Adrenal gland (tissue), 12 donors: ENCODE data around the gene CXCL12. TPM values are rescaled to one million over a fixed set of nuclear protein-coding genes. Genes with fewer than 3 reads are reported as not detected.

ENCODE experiments used
- DNase-seq, 7 donors: peaks; one replicate each; pipeline ENCODE4 v3.0.0-alpha.2; 2019 to 2020
- H3K27ac ChIP-seq, 5 donors: fragments of 200-600 bp; sonication (generic) in 4 of 5; 1 replicate in 3 of 5; 2 replicates in 2 of 5; pipeline versions ENCODE4 v1.5.1 to v1.8.0; 2016 to 2020; ENCODE audit warnings: mild to moderate bottlenecking in 1 of 5
- H3K27me3 ChIP-seq: fragments of 200-600 bp; 2 replicates; pipeline ENCODE4 v1.8.0; 2021
- H3K36me3 ChIP-seq, 2 donors: fragments of 200-600 bp; replicated peaks in 1 of 2; 1 replicate in 1 of 2; 2 replicates in 1 of 2; pipeline versions ENCODE4 v1.5.1 to v1.8.0; 2018 to 2022
- H3K4me1 ChIP-seq, 2 donors: fragments of 200-600 bp; replicated peaks in 1 of 2; 1 replicate in 1 of 2; 2 replicates in 1 of 2; pipeline versions ENCODE4 v1.5.1 to v1.8.0; 2018 to 2021
- H3K4me3 ChIP-seq, 4 donors: fragments of 200-600 bp; sonication (generic) in 3 of 4; one replicate each; pipeline ENCODE4 v1.5.1; 2016 to 2018
- H3K9me3 ChIP-seq, 3 donors: fragments of 200-600 bp; sonication (generic) in 1 of 3; replicated peaks in 1 of 3; 1 replicate in 2 of 3; 2 replicates in 1 of 3; pipeline versions ENCODE4 v1.5.1 to v1.8.0; 2016 to 2021
- CTCF ChIP-seq, 6 experiments: fragments of 450-650 bp in 4 of 6; fragments of 200-600 bp in 2 of 6; sonication (generic) in 1 of 6; IDR thresholded peaks; 1 replicate in 5 of 6; 2 replicates in 1 of 6; pipeline versions ENCODE4 v1.5.1 to v1.8.0; 2016 to 2021; ENCODE audit warnings: antibody characterized with exemption in 6 of 6, mild to moderate bottlenecking in 2 of 6, moderate library complexity in 1 of 6
- POLR2A ChIP-seq, 2 donors: fragments of 450-650 bp; IDR thresholded peaks; one replicate each; pipeline ENCODE4 v1.6.1; 2017; ENCODE audit warnings: antibody characterized with exemption in 2 of 2, mild to moderate bottlenecking in 2 of 2, moderate library complexity in 1 of 2
- WGBS, 4 donors: extraction: QIAGEN DNeasy Blood & Tissue Kit in 2 of 4; methylation state at CpG; one replicate each; pipeline versions ENCODE4 v1.1.5 to v1.1.7; 2013 to 2017; 5-methylcytosine and 5-hydroxymethylcytosine counted together
- intact Hi-C, 2 donors: fragments of 100-400 bp; cut with DNase I; formaldehyde crosslinking; loops; one replicate each; pipeline versions ENCODE4 v1.14.1 to v1.15.0; 2022 to 2023
- polyA plus RNA-seq, 3 donors: library from polyadenylated mRNA; stranded (reverse); fragments of 200-250 nt in 2 of 3; fragments of 350-450 nt in 1 of 3; fragmentation: Illumina TruSeq in 1 of 3; extraction: RNeasy Lipid Tissue Mini Kit (QIAGEN cat#74804) in 1 of 3; gene quantifications; one replicate each; pipeline ENCODE4 v1.2.3, GENCODE V29; 2013 to 2014
- total RNA-seq, 9 donors: library from RNA; depleted of rRNA in 4 of 9; stranded (reverse); fragments of >200 nt in 4 of 9; fragments of 120-200 nt in 1 of 9; fragmentation: NEBNext Ultra II Directional in 1 of 9; extraction: Animal tissue kit (Norgen Biotek cat#: 25700) in 1 of 9; gene quantifications; one replicate each; pipeline versions ENCODE4 v1.1.0 to v1.2.4, GENCODE V29; 2013 to 2023
- donor health status: healthy with polysubstance abuse.
- donor health status: Bipolar disorder and iron deficiency.
- donor health status: DM: yes; HTN: yes; CAD: no.
- donor health status: DM: no; HTN: no; CAD: no.
- donor health status: DM: no; HTN: no; CAD: no.
- donor health status: DM: yes; HTN: yes; CAD: no.

CXCL12 gene
- total and polyA plus RNA-seq, 12 donors = 17.5 to 193 (median 66.1) TPM

- no peaks in the 10 kb centered on the region for H3K4me1 ChIP-seq
- no peaks in the 10 kb centered on the region for H3K36me3 ChIP-seq
- H3K27ac ChIP-seq = no peak overlapping the region
- H3K4me3 ChIP-seq = no peak overlapping the region
- intact Hi-C loops = no loop called here
- H3K9me3 ChIP-seq = no peaks in the 10 kb centered on the region
- no peak for TF ChIP-seq CTCF (IDR thresholded peaks at IDR 0.05)
- no peak for TF ChIP-seq POLR2A (IDR thresholded peaks at IDR 0.05)
- no peaks in the 10 kb centered on the region for H3K27me3 ChIP-seq
- DNase-seq = no peak
- WGBS, 4 donors = 47 to 73% (median 58%) methylated on average over 8 to 10 of the region's 10 CpGs
These were observed 14.1 kb downstream of the CXCL12 start for GRCh38 chr10:44370731-44371248.

DNA sequence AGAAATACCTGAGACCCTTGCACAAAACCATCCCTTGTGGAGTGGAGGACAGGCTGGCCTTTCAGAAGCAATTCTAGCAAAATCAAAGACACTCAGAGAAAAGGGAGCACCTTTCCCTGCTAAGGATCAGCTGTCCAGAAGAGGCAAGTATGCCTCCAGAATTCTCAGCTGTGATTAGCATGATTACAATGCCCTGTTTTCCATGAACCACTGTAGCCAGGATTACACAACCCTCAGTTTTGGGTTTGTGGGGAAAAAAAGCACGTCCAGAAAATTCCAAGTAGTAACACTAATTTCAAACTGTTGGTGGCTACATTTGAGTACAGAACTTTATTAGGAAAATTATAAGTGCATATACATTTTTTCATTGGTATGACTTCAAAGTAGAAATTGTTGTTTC is 15.0 kb downstream of the CXCL12 start:
- Histone ChIP-seq H3K27me3 (no peaks in the 10 kb centered on the region), H3K36me3 (no peaks in the 10 kb centered on the region), H3K4me1 (no peaks in the 10 kb centered on the region), H3K9me3 (no peaks in the 10 kb centered on the region), H3K4me3 (no peak overlapping the region), H3K27ac (no peak overlapping the region)
- DNase-seq = no peak
- TF ChIP-seq CTCF (IDR thresholded peaks at IDR 0.05) (no peak), POLR2A (IDR thresholded peaks at IDR 0.05) (no peak)
- WGBS, 4 donors = 53 to 81% (median 67%) methylated on average over 1 of the region's 1 CpG
- intact Hi-C loops = no loop called here

DNA sequence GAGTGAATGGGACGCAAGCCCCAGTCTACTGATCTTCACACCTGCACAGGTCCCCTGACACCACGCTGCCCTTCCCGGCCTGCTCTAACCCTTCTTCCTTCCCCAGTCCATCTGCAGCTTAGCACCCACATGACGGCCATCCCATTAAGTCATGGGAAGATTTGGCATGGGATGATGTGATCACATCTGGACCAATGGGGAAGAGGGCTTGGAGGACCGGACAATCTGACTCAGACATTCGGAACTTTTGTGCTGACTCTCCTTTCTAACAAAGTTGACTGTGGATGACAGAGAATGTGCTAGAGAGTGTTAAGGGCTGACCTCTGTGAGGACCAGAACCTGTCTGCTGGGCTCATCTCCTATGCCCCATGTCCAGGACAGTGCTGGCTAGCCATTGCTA is 15.6 kb downstream of the CXCL12 start:
- intact Hi-C loops = no loop called here
- no peak for DNase-seq
- H3K4me3 ChIP-seq = no peak overlapping the region
- no peak overlapping the region for H3K27ac ChIP-seq
- 83 to 95% (median 90%) methylated on average over 6 of the region's 6 CpGs for WGBS, 4 donors
- no peaks in the 10 kb centered on the region for H3K27me3 ChIP-seq
- H3K36me3 ChIP-seq = no peaks in the 10 kb centered on the region
- H3K9me3 ChIP-seq = no peaks in the 10 kb centered on the region
- no peaks in the 10 kb centered on the region for H3K4me1 ChIP-seq
- no peak for TF ChIP-seq POLR2A (IDR thresholded peaks at IDR 0.05)
- TF ChIP-seq CTCF (IDR thresholded peaks at IDR 0.05) = no peak

- WGBS, 4 donors = 66 to 83% (median 78%) methylated on average over 6 to 7 of the region's 7 CpGs
- intact Hi-C loops = no loop called here
- no peaks in the 10 kb centered on the region for H3K27me3 ChIP-seq
- no peaks in the 10 kb centered on the region for H3K9me3 ChIP-seq
- H3K4me3 ChIP-seq = no peak overlapping the region
- no peak overlapping the region for H3K27ac ChIP-seq
- TF ChIP-seq POLR2A (IDR thresholded peaks at IDR 0.05) (no peak), CTCF (IDR thresholded peaks at IDR 0.05) (no peak)
- H3K36me3 ChIP-seq = no peaks in the 10 kb centered on the region
- no peaks in the 10 kb centered on the region for H3K4me1 ChIP-seq
- no peak for DNase-seq
These were observed 16.3 kb downstream of the CXCL12 start for GRCh38 chr10:44368637-44369036.
